ENCODE data around the gene B3GALNT2.
"Not testable (repeated sequence)": the region's sequence is repeated elsewhere in the genome, so short reads cannot be mapped to it uniquely, and the experiment has no call there.

Gene B3GALNT2

DNA sequence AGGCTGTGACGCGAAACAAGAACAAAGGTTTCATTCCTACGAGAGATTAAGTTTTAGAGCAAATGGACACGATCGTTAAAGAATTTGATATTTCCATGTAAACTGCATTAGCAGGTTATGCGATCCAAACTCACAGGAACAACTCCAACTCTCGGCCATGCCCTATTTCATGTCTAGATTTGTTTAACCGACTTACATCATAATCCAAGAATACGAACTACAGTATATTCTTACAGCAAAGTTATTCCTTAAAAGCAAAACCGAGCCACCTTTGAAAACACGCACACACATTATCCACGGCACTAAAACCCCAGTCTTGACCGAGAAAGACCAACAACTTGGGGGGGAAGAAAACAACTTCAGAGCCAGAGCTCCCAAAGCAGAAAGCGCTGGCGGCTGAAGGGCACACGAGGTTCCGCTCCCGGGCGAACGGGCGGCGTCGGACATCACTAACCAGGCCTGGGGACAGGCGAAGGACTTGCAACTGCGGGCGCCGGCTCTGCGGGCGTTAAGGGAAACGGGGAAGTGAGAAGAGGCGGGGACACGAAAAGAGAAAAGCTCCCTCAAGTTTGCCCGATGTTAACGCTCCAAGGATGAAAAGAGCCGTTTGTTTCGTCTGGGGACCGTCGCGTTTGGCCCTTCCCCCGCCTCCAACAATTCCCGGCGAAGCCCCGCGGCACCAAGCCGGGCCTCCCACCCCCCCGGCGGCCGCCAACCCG, 690 bp downstream of the B3GALNT2 start:
- DNase-seq (ENCODE audit: low read depth in 2 of 2): no peak

DNA sequence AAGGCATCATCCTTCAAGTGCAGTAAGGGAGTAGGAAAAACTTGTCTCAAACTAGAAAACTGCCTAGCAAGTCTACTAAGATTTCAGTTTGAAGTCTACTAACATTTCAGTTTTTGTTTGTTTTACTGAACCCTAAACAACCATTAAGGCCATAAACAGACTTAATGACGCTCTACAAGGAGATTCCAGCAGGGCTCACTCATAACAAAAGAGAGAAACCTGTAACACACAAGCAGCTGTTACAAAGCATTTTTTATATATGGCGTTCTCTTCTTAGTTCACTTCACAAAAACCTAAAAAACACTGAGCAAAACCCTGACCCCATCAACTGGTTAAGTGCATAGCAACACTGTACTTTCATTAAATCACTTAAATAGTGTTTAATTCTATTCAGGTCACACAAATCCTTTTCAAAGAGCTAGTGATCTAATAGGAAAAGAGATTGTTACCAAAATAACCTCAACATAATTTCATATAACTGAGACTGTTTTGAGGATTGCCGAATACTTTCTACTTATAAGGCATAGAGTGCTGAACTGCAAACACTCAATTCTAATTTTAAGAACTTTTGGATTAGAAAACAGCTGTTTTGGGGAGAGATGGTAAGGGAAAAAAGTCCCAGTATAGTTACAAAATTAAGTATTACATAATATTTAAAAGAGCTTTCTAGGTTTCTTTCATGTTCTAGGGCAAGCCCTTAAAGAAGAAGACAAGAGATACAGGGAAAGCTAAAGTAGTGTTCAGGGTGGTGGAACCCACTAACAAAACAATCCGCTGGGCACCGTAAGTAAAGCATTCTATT, 1.4 kb downstream of the B3GALNT2 start:
- no peak for DNase-seq (ENCODE audit: low read depth in 2 of 2)

DNA sequence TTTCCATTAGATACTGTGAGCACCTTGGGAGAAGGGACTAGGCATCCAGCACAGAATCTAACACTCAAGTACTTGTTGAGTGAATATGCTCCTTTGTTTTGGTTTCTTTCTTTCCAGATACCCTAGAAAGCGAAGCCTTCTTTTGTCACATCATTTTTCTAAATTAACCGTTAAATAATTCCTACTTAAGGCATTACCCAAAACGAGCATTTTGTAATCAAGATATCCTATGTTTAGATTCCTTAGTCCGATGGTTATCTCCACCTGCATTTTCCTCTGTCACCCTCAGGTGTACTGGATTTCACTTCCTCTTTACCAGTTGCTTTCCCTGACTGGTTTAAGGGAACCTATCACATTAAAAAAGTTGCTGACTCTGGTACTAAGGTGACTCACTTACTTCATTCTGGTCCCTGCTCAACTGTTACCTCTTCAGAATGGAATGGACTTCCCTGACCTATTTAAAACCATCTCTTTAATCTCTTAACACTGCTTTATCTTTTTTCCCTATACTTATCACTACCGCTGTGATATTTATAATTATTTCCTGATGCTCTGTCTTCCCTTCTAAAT, 3.2 kb downstream of the B3GALNT2 start:
- DNase-seq (ENCODE audit: low read depth in 2 of 2): no peak

DNA sequence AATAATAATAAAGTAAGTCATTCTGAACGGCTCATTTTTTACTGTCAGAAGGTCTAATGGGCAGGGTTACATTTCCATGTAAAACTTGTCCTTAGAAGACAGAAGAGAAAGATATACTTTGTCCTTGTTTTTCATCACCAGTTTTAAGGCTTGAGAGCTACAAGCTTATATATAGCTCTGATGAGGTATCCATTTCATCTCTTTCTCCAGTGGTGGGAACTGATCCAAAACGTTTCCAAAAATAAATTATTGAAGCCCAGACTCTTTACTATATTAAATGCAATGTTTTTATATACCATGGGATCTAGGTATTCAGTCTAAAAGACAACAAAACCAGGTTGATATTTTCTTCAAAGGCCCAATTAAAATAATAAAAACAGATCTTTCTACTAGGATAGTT, 8.7 kb downstream of the B3GALNT2 start:
- no peak for DNase-seq (ENCODE audit: low read depth in 2 of 2)

DNA sequence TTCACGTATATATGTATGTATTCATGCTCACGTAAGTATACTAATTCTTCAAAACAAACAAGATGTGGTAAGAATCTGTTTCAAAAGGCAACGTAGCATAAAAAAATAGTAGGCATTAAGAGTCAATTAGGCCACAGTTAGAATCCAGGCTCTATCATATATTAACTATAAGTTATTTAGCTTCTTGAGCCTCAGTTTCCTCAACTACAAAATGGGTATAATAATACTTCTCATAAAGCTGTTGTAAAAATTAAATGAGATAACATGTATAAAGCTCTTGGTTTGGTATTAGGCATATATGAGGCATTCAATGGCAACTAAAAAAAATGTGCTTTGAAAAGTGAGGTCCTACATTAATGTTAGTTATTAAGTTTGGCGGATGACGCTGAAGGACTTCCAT, 9.2 kb downstream of the B3GALNT2 start:
- no peak for DNase-seq (ENCODE audit: low read depth in 2 of 2)

GRCh38 chr1:235494531-235494930, 9.7 kb downstream of the B3GALNT2 start:
- DNase-seq (ENCODE audit: low read depth in 2 of 2): no peak

DNA sequence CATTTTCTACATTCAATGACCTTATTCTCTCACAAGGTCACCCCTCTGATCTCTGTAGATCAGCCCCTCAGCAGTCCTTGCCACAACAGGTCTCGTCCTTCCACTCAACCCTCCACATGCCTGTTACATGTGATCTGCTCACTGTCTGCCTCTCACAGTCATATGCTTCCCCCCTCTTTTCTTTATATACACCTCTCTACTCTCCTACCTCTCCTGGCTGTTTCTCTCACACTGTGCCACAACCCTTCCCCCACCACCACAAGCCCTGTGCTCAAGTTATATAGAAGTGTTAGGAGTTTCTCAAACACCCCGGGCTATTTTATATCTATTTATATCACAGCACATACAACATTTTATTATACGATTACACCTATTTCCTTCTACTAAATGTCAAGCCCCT, 12.6 kb downstream of the B3GALNT2 start:
- no peak for DNase-seq (ENCODE audit: low read depth in 2 of 2)

- no peak for DNase-seq (ENCODE audit: low read depth in 2 of 2)
These were observed 17.9 kb downstream of the B3GALNT2 start for GRCh38 chr1:235486321-235486720.

DNA sequence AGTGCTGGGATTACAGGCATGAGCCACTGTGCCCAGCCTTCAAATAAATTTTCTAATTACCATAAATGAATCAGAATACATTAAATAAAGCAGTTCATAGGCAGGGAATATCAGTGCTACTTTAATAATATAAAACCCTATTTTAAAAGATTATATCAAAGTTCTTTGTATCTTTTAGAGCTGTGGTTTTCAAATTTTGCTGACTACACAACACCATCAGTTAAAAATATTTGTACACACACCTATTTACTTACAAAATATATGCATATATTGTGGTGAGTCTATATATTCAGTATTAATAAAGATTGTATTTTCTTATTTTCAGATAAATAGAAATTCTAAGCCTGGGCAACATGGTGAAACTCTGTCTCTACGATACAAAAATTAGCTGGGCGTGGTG, 18.7 kb downstream of the B3GALNT2 start:
- DNase-seq (ENCODE audit: low read depth in 2 of 2): no peak

DNA sequence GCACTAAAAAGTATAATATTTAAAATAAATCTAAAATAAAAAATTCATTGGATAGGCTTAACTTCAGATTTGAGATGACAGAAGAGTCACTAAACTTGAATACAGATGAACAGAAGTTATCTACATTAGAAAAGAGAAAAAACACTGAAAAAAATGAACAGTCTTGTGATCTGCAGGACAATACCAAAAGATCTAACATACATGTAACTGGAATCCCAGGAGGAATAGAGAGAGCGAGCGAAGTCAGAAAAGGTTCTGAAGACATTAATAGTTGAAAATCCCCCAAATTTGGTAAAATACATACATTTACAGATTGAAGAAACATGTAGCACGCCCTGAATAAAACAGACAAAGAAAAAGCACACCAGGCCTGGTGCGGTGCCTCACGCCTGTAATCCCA, 21.2 kb downstream of the B3GALNT2 start:
- DNase-seq (ENCODE audit: low read depth in 2 of 2): no peak

DNA sequence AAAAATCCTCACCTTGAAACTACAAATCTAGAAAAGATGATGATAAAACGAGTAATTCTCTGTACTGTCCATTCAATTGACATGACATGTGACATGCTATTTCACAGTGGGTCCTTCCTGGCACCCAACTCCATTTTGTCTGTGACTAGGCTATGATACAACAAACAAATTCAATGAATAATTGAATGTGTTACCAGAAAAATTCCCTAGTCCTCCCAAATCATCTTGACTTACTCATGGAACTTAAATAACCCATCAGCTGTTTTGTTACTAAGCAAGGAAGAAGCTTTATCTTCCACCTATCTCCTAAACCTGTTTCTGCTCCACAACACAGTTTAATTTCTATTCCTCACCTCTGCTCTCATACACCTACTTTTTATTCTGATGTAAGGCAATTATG, 30.4 kb downstream of the B3GALNT2 start:
- DNase-seq (ENCODE audit: low read depth in 2 of 2): no peak

- DNase-seq (ENCODE audit: low read depth in 2 of 2): no peak
These were observed 33.4 kb downstream of the B3GALNT2 start for GRCh38 chr1:235470741-235471439.

- not testable (repeated sequence) for DNase-seq (ENCODE audit: low read depth in 2 of 2)
These were observed 34.4 kb downstream of the B3GALNT2 start for GRCh38 chr1:235469897-235470296.

DNA sequence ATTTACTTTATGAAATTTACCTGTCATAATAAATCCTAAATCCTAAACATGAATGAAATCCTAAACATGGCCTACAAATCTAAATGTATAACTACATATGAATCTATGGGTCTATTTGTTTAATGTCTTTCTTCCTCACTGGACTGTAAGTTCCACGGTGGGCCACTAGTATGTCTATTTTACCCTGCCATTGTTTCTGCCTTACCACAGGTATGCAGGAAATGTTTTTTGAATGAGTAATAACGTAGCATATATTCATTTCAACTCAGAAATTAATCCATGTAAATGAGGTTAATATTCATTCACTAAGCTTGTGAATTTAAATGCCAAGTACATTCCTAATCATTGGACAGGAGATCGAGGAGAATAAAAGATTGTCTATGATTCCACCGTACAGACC, 35.3 kb downstream of the B3GALNT2 start:
- no peak for DNase-seq (ENCODE audit: low read depth in 2 of 2)

DNA sequence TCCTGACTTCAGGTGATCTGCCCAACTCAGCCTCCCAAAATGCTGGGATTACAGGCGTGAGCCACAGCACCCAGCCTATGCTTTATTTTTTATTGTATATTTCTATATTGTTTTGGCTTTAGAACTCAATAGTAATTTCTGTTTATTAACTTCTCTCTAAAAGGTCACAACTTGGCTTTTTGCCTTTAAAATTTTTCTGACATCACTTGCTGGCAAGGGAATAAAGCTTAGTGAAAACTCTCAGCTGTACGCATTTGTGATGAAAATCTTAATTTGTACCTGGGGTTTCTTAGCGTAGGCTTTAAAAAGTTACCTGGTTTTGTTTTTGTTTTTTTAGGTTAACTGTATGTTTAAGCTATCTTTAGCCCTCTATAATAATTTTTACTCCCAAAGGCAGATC, 36.2 kb downstream of the B3GALNT2 start:
- DNase-seq (ENCODE audit: low read depth in 2 of 2): no peak

DNA sequence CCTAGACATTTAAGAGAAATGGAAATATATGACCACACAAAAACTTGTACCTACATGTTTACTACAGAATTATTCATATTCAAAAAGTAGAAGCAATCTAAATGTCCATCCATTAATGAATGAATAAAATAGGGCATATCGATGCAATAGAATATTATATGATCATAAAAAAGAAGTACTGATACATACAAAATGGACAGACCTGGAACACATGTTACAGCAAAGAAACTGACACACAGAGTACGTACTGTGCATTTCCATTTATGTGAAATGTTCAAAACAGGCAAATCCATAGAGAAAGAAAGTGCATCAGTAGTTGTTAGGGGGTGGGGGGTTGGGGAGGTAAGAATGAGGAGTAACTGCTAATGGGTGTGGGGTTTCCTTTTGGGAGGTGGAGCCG, 39.2 kb downstream of the B3GALNT2 start:
- no peak for DNase-seq (ENCODE audit: low read depth in 2 of 2)

DNA sequence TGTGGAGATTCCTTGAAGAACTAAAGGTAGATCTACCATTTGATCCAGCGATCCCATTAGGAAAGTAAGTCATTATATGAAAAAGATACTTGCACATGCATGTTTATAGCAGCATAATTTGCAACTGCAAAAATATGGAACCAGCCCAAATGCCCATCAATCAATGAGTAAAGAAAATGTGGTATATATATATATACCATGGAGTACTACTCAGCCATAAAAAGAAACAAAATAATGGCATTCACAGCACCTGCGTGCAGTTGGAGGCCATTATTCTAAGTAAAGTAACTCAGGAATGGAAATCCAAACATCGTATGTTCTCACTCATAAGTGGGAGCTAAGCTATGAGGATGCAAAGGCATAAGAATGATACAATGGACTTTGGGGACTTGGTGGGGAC, 41.4 kb downstream of the B3GALNT2 start:
- not testable (repeated sequence) for DNase-seq (ENCODE audit: low read depth in 2 of 2)

- DNase-seq (ENCODE audit: low read depth in 2 of 2): no peak
These were observed 42.3 kb downstream of the B3GALNT2 start for GRCh38 chr1:235461954-235462353.

DNA sequence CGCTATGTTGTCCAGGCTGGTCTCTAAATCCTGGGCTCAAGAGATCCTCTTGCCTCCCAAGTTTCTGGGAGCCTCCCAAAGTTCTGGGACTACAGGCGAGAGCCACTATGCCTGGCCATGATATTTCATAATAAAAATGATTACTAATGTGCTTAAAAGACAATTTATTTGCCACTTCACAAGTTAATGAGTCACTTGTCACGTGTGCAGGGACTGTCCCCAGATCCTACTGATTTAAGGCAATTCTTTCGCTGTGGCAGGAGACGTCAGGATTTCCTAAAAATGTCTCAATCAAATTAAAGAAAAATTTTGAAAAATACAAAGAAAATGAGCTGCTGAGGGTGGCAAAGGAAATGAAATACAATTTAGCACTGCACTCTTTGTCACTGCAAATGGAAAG, 43.5 kb downstream of the B3GALNT2 start:
- no peak for DNase-seq (ENCODE audit: low read depth in 2 of 2)

GRCh38 chr1:235457856-235458255, 46.4 kb downstream of the B3GALNT2 start:
- DNase-seq (ENCODE audit: low read depth in 2 of 2): not testable (repeated sequence)

GRCh38 chr1:235455823-235456222, 48.4 kb downstream of the B3GALNT2 start:
- no peak for DNase-seq (ENCODE audit: low read depth in 2 of 2)

- no peak for DNase-seq (ENCODE audit: low read depth in 2 of 2)
These were observed 49.2 kb downstream of the B3GALNT2 start for GRCh38 chr1:235455097-235455496.
